GM23338 (cell line): ENCODE data around the gene SLC37A3. TPM values are rescaled to one million over a fixed set of nuclear protein-coding genes. Genes with fewer than 3 reads are reported as not detected.

Source experiments
- ATAC-seq: fragments of 200-7000 bp; cut with Tn5 transposase; 3 replicates; pipeline ENCODE4 v1.9.1; 2020
- DNase-seq: peaks from one replicate; pipeline ENCODE4 v3.0.0-alpha.2; 2015; ENCODE audit warnings: low spot score
- H2AFZ ChIP-seq: fragments of 200-600 bp; sonication (generic); 2 replicates; pipeline ENCODE4 v1.8.0; 2016; ENCODE audit warnings: antibody characterized with exemption, mild to moderate bottlenecking, moderate library complexity
- H3F3A ChIP-seq: fragments of 200-600 bp; sonication (generic); replicated peaks from 2 replicates; pipeline ENCODE4 v1.8.0; 2017; ENCODE audit warnings: antibody characterized with exemption, mixed run types, low read depth
- H3K27ac ChIP-seq: fragments of 200-600 bp; sonication (generic); 2 replicates; pipeline ENCODE4 v1.6.1; 2016; ENCODE audit warnings: low read depth
- H3K27me3 ChIP-seq: fragments of 200-600 bp; sonication (generic); 2 replicates; pipeline ENCODE4 v1.8.0; 2016; ENCODE audit warnings: mild to moderate bottlenecking, mixed run types, moderate library complexity; ENCODE audit not compliant: insufficient read depth
- H3K36me3 ChIP-seq: fragments of 200-600 bp; sonication (generic); 2 replicates; pipeline ENCODE4 v1.8.0; 2016; ENCODE audit warnings: mild to moderate bottlenecking; ENCODE audit not compliant: insufficient read depth
- H3K4me1 ChIP-seq: fragments of 200-600 bp; sonication (generic); 2 replicates; pipeline ENCODE4 v1.8.0; 2016; ENCODE audit warnings: mild to moderate bottlenecking, moderate library complexity; ENCODE audit not compliant: insufficient read depth
- H3K4me2 ChIP-seq: fragments of 200-600 bp; sonication (generic); 2 replicates; pipeline ENCODE4 v1.7.1; 2017; ENCODE audit warnings: mixed run types
- H3K4me3 ChIP-seq: fragments of 200-600 bp; sonication (generic); 2 replicates; pipeline ENCODE4 v1.6.1; 2016; ENCODE audit warnings: mixed run types
- H3K79me2 ChIP-seq: fragments of 200-600 bp; sonication (generic); replicated peaks from 2 replicates; pipeline ENCODE4 v1.8.0; 2017; ENCODE audit warnings: mild to moderate bottlenecking; ENCODE audit not compliant: insufficient read depth
- H3K9me2 ChIP-seq: fragments of 200-600 bp; sonication (generic); 2 replicates; pipeline ENCODE4 v1.8.0; 2017; ENCODE audit not compliant: insufficient read depth
- H4K20me1 ChIP-seq: fragments of 200-600 bp; sonication (generic); replicated peaks from 2 replicates; pipeline ENCODE4 v1.8.0; 2017; ENCODE audit warnings: mild to moderate bottlenecking; ENCODE audit not compliant: insufficient read depth
- H3K27ac Mint-ChIP-seq: 2 replicates; pipeline ENCODE4 v1.8.0; 2020; ENCODE audit warnings: inconsistent platforms, mild to moderate bottlenecking, moderate library complexity, mixed read lengths
- H3K27me3 Mint-ChIP-seq: 3 replicates; pipeline ENCODE4 v1.8.0; 2022; ENCODE audit warnings: low read depth, mild to moderate bottlenecking, moderate library complexity, mixed read lengths, inconsistent platforms; ENCODE audit not compliant: insufficient read depth, poor library complexity
- H3K36me3 Mint-ChIP-seq: 3 replicates; pipeline ENCODE4 v1.8.0; 2021; ENCODE audit warnings: low read depth, mild to moderate bottlenecking, inconsistent platforms, moderate library complexity, mixed read lengths
- H3K4me1 Mint-ChIP-seq: 3 replicates; pipeline ENCODE4 v1.8.0; 2020; ENCODE audit warnings: mild to moderate bottlenecking, inconsistent platforms, mixed read lengths
- H3K4me3 Mint-ChIP-seq: 3 replicates; pipeline ENCODE4 v1.8.0; 2021; ENCODE audit warnings: moderate library complexity, mild to moderate bottlenecking, inconsistent platforms, mixed read lengths
- H3K9me3 Mint-ChIP-seq: 3 replicates; pipeline ENCODE4 v1.8.0; 2020; ENCODE audit warnings: moderate library complexity, mild to moderate bottlenecking, inconsistent platforms, mixed read lengths
- CREB1 ChIP-seq: fragments of 250-450 bp; sonication (Bioruptor Pico); IDR thresholded peaks from 2 replicates; pipeline ENCODE4 v1.5.0; 2020; ENCODE audit warnings: low read depth, mild to moderate bottlenecking, moderate library complexity
- EZH2 ChIP-seq: fragments of 200-600 bp; sonication (generic); IDR thresholded peaks from one replicate; pipeline ENCODE4 v1.8.0; 2017; ENCODE audit warnings: antibody characterized with exemption, mild to moderate bottlenecking, low read depth; ENCODE audit not compliant: unreplicated experiment
- EZH2phosphoT487 ChIP-seq: fragments of 200-600 bp; sonication (generic); IDR thresholded peaks from one replicate; pipeline ENCODE4 v1.8.1; 2018; ENCODE audit warnings: antibody characterized with exemption; ENCODE audit not compliant: unreplicated experiment
- JUNB ChIP-seq: IDR thresholded peaks from one replicate; pipeline ENCODE4 v1.6.1; 2016; ENCODE audit warnings: antibody characterized with exemption; ENCODE audit not compliant: unreplicated experiment
- NANOG ChIP-seq: IDR thresholded peaks from 2 replicates; pipeline ENCODE4 v1.6.1; 2016; ENCODE audit warnings: antibody characterized with exemption, borderline replicate concordance
- POLR2AphosphoS5 ChIP-seq: IDR thresholded peaks from 2 replicates; pipeline ENCODE4 v1.6.1; 2016; ENCODE audit warnings: antibody characterized with exemption, low read depth
- ZNF114 ChIP-seq: fragments of 250-450 bp; sonication (Bioruptor Pico); IDR thresholded peaks from 2 replicates; pipeline ENCODE4 v1.5.0; 2020; ENCODE audit warnings: mild to moderate bottlenecking, moderate library complexity
- ZNF331 ChIP-seq: fragments of 250-450 bp; sonication (Bioruptor Pico); IDR thresholded peaks from 2 replicates; pipeline ENCODE4 v1.5.0; 2020; ENCODE audit warnings: low read depth, mild to moderate bottlenecking, moderate library complexity
- polyA plus RNA-seq: library from polyadenylated mRNA; unstranded; fragments of >200 nt; fragmentation: Nextera tagmentation; extraction: Ambion mirVana; gene quantifications from 2 replicates; pipeline ENCODE4 v1.2.1, GENCODE V29; 2016
- total RNA-seq: library from RNA; depleted of rRNA; stranded (reverse); fragments of >200 nt; shearing (Covaris generic); gene quantifications from 2 replicates; pipeline ENCODE4 v1.2.3, GENCODE V29; 2014
- TF ChIP-seq, protein P1 (sequence below), 2 experiments: fragments of 200-600 bp in 1 of 2; sonication (generic) in 1 of 2; conservative IDR thresholded peaks; 2 replicates each; pipeline versions ENCODE4 v1.5.1 to v1.6.1; 2016 to 2017; ENCODE audit warnings: antibody characterized with exemption in 2 of 2, low read depth in 2 of 2, mild to moderate bottlenecking in 2 of 2, moderate library complexity in 1 of 2
- TF ChIP-seq, protein P2 (sequence below): IDR thresholded peaks from 2 replicates; pipeline ENCODE4 v1.6.1; 2016; ENCODE audit warnings: antibody characterized with exemption
- TF ChIP-seq, protein P3 (sequence below): IDR thresholded peaks from one replicate; pipeline ENCODE4 v1.6.1; 2018; ENCODE audit warnings: antibody characterized with exemption; ENCODE audit not compliant: unreplicated experiment

SLC37A3 gene
- total and polyA plus RNA-seq, 2 experiments from 2014 or later, result 35.6 to 86.2 TPM

DNA sequence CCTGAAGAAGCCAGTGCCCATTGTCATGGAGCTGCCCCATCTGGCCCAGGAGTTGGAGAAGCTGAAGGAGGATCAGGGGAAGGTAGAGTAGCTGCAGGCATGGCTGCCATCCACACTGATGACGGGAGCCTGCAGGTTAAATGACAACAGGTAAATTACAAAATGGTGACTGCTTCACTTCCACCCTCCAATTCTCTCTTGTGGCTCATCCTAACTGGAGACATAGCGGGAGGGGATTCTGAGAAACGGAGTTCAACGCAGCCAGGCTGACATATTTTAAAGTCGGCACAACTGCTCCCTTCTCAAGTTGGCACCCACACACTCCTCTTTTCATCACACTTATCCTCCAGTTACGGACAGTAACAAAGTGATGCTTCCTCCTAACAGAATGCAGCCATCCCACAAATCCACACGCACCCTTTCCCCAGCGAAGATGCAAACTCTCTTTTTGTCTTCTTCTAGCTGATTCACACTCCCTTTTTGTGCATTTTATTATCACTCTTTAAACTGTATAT, 103.0 kb downstream of the SLC37A3 start (continued):
- TF ChIP-seq, protein P1, sequence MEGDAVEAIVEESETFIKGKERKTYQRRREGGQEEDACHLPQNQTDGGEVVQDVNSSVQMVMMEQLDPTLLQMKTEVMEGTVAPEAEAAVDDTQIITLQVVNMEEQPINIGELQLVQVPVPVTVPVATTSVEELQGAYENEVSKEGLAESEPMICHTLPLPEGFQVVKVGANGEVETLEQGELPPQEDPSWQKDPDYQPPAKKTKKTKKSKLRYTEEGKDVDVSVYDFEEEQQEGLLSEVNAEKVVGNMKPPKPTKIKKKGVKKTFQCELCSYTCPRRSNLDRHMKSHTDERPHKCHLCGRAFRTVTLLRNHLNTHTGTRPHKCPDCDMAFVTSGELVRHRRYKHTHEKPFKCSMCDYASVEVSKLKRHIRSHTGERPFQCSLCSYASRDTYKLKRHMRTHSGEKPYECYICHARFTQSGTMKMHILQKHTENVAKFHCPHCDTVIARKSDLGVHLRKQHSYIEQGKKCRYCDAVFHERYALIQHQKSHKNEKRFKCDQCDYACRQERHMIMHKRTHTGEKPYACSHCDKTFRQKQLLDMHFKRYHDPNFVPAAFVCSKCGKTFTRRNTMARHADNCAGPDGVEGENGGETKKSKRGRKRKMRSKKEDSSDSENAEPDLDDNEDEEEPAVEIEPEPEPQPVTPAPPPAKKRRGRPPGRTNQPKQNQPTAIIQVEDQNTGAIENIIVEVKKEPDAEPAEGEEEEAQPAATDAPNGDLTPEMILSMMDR (conservative IDR thresholded peaks at IDR 0.05; ENCODE audit: low read depth in 2 of 2), result no peak
- TF ChIP-seq JUNB (no peak), POLR2AphosphoS5 (no peak)

DNA sequence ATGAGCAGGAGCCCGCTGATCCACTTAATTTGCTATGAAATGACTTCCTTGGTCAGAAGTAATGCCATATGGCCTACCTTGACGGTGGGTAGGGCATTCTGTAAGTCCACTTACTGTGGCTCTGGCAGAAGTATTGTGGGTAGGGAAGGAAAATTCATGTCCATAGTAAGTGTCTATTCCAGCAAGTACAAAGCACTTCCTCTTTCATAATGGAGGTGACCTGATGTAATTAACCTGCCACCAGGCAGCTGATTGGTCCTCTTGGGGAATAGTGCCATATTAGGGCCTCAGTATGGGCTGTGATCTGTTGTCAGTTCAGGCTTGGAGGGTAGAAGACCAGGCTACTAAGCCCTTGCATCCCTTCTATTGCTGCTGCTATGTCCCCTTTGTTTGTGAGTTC, 103.9 kb downstream of the SLC37A3 start:
- Histone ChIP-seq H3K79me2 (no peaks in the 10 kb centered on the region), H4K20me1 (no peaks in the 10 kb centered on the region), H3K4me1 (no peaks in the 10 kb centered on the region), H3F3A (no peaks in the 10 kb centered on the region), H3K27me3 (no peaks in the 10 kb centered on the region), H3K4me3 (no peak overlapping the region), H3K4me2 (no peak overlapping the region), H2AFZ (no peak overlapping the region), H3K27ac (no peak overlapping the region), H3K9me2 (no peaks in the 10 kb centered on the region), H3K36me3 (no peaks in the 10 kb centered on the region)
- no peaks in the 10 kb centered on the region for H3K27me3 Mint-ChIP-seq
- no peak overlapping the region for H3K4me3 Mint-ChIP-seq
- TF ChIP-seq ZNF331 (CRISPR knock-in tag) (no peak), EZH2 (no peak), POLR2AphosphoS5 (no peak), EZH2phosphoT487 (no peak), NANOG (no peak)
- TF ChIP-seq, protein P1 (conservative IDR thresholded peaks at IDR 0.05; ENCODE audit: low read depth in 2 of 2), result no peak
- TF ChIP-seq, protein P2, sequence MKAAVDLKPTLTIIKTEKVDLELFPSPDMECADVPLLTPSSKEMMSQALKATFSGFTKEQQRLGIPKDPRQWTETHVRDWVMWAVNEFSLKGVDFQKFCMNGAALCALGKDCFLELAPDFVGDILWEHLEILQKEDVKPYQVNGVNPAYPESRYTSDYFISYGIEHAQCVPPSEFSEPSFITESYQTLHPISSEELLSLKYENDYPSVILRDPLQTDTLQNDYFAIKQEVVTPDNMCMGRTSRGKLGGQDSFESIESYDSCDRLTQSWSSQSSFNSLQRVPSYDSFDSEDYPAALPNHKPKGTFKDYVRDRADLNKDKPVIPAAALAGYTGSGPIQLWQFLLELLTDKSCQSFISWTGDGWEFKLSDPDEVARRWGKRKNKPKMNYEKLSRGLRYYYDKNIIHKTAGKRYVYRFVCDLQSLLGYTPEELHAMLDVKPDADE, result no peak
- no peaks in the 10 kb centered on the region for H3K36me3 Mint-ChIP-seq
- no peaks in the 10 kb centered on the region for H3K4me1 Mint-ChIP-seq
- no peak overlapping the region for H3K27ac Mint-ChIP-seq
- H3K9me3 Mint-ChIP-seq, result no peaks in the 10 kb centered on the region
- no peak for ATAC-seq
- no peak for DNase-seq

DNA sequence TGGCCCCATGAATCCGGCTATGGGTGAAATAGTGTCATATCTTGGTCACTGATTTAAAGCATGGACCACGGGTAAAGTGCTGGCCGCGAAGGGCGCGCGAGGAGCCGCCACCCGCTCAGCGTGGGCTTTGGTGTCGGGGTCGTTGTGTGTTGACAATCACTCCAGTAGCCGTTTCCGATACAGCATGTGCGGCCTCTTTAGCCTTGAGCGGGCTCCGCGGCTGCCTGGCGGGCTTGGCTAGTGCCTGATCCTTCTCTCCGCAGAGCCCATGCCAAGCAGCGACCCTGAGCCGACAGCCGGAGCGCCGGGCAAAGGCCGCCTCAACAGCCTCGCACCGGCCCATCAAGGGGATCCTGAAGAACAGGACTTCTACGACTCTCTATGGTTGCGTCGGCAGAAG, 105.9 kb downstream of the SLC37A3 start:
- Mint-ChIP-seq H3K4me1 (no peaks in the 10 kb centered on the region), H3K27ac (no peak overlapping the region), H3K9me3 (no peaks in the 10 kb centered on the region), H3K36me3 (no peaks in the 10 kb centered on the region), H3K27me3 (peaks cover 1% of the 10 kb centered on the region), H3K4me3 (no peak overlapping the region)
- no peaks in the 10 kb centered on the region for H3K9me2 ChIP-seq
- DNase-seq, result no peak
- no peaks in the 10 kb centered on the region for H3K36me3 ChIP-seq
- no peaks in the 10 kb centered on the region for H3K4me1 ChIP-seq
- H3K27ac ChIP-seq, result no peak overlapping the region
- H3K4me2 ChIP-seq, result no peak overlapping the region
- no peak for ATAC-seq
- H2AFZ ChIP-seq, result 0 out of 2 replicates have a peak overlapping the region, but pooled peaks have one; percentile 47
- H3K27me3 ChIP-seq, result no peaks in the 10 kb centered on the region
- H4K20me1 ChIP-seq, result no peaks in the 10 kb centered on the region
- no peaks in the 10 kb centered on the region for H3F3A ChIP-seq
- H3K79me2 ChIP-seq, result no peaks in the 10 kb centered on the region
- H3K4me3 ChIP-seq, result no peak overlapping the region
- TF ChIP-seq ZNF114 (CRISPR knock-in tag) (no peak), EZH2phosphoT487 (no peak), JUNB (no peak), CREB1 (no peak), NANOG (no peak)
- TF ChIP-seq, protein P3, sequence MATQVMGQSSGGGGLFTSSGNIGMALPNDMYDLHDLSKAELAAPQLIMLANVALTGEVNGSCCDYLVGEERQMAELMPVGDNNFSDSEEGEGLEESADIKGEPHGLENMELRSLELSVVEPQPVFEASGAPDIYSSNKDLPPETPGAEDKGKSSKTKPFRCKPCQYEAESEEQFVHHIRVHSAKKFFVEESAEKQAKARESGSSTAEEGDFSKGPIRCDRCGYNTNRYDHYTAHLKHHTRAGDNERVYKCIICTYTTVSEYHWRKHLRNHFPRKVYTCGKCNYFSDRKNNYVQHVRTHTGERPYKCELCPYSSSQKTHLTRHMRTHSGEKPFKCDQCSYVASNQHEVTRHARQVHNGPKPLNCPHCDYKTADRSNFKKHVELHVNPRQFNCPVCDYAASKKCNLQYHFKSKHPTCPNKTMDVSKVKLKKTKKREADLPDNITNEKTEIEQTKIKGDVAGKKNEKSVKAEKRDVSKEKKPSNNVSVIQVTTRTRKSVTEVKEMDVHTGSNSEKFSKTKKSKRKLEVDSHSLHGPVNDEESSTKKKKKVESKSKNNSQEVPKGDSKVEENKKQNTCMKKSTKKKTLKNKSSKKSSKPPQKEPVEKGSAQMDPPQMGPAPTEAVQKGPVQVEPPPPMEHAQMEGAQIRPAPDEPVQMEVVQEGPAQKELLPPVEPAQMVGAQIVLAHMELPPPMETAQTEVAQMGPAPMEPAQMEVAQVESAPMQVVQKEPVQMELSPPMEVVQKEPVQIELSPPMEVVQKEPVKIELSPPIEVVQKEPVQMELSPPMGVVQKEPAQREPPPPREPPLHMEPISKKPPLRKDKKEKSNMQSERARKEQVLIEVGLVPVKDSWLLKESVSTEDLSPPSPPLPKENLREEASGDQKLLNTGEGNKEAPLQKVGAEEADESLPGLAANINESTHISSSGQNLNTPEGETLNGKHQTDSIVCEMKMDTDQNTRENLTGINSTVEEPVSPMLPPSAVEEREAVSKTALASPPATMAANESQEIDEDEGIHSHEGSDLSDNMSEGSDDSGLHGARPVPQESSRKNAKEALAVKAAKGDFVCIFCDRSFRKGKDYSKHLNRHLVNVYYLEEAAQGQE, result no peak
- TF ChIP-seq, protein P1 (conservative IDR thresholded peaks at IDR 0.05; ENCODE audit: low read depth in 2 of 2), result no peak
